Stimulated activated CD8-positive, alpha-beta memory T cell treated with anti-CD3 and anti-CD28 coated beads, Interleukin-4, amount 100 ng/mL, for 24 hours (primary cell): Measurements from ENCODE around the gene APEX2.
"Not testable (repeated sequence)": the region's sequence is repeated elsewhere in the genome, so short reads cannot be mapped to it uniquely, and the experiment has no call there.

Experiments used
- DNase-seq: peaks from one replicate; pipeline ENCODE4 v3.0.0-alpha.2; 2020; ENCODE audit warnings: low read depth

The APEX2 gene

DNA sequence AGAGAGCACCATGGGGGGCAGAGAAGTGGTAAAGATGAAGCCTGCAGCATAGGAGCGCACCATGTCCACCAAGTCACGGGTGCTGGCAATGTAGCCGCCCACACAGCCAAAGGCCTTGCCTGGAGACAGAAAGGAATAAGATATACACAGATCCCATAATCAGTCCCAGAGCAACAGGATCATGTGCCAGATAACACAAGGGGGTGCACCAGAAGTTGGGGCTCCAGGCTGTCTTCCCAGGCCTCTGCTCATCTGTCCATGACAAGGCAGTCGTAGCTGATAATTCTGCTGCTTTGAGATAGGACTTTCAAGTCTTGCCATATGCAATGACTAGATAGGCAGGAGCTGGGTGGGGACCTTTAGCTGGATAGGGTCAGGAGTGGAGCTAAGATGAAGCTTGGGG, 14.7 kb downstream of the APEX2 start:
- no peak for DNase-seq

DNA sequence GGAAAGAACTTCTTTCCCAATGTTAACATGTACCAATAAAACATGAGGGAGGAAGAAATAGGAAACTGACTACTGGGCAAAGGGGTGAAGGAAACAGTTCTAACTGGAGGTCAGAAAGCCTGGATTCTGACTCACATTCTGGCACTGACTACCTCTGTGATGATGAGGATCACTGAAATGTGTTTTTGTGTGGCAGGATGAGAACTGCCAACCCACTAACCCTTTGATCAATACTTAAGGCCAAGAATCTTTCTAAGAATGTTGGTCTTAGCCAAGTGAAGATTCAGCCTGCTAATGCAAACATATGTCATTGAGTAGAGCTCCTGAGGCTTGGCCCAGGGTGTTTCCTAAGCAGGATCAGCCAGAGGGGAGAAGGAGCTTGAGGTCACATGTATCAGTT, 26.0 kb downstream of the APEX2 start:
- DNase-seq = no peak

DNA sequence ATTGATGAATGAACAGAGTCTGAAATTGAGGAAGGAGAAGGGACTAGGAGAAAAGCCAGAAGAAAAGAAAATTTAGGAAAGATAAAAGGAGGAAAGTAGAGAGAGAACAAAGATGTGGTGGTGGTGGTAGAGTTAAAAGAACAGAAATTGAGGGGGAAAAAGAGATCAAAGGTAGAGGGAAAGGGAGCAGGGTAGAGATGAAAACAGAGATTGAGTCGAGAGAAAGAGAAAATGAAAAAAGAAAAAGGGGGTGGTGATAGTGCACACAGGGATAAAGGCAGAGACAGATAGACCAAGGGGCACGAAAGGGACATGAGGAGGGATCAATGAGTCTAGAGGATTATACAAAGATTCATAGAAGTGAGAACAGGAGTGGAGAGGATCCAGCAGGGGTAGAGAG, 26.7 kb downstream of the APEX2 start:
- no peak for DNase-seq

DNA sequence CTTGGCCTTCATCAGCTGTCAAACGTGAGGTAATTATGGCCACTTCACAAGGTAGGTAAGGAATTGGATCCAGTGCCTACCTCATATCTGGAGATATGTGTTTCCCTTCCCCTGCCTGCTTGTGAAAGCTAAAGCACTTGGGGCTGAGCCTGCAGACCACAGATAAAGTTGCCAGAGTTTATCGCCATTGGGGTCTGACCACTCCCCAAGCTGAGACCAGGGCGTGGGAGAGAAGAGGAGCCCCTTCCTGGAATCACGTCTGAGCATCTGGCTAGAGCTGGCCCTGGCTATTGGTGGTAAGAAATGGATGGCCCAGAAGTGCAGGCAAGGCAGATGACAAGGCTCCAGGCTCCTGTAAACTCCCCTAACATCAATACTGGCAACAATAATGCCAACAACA, 27.9 kb downstream of the APEX2 start:
- DNase-seq = no peak

DNA sequence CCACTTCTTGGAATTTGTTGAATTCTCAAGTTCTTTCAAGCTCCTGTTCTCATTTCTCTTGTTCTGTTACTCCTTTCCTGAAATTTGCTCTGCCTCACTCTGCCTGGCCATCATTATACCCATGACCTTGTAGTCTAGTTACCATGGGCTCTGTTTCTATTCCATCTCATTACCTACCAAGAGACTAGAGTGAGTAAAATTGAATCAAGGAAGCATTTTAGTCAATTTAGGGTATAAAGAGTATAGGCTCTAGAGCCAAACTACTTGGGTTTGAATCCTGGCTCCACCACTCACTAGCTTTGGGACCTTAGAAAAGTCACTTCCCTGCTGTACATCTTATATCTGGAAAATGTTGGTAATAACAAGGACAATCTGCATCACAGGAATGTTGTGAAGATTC, 28.4 kb downstream of the APEX2 start:
- DNase-seq = no peak

DNA sequence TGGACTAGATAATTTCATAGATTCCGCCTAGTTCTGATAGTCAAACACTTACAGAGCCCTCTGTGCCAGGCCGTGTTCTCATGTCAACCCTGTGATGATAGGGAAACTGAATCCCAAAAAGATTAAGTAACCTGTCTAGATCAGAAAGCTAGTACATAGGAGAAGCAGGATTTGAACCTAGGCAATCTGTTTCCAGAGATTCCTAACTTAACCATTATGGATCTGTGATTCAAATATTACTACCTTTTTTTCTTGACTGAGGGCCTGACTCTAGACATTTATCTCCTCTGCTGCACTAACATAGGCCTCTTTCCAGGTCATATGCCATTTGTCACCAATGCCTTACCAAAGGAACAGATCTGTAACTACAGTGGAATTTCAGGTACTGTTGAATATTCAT, 29.1 kb downstream of the APEX2 start:
- no peak for DNase-seq

DNA sequence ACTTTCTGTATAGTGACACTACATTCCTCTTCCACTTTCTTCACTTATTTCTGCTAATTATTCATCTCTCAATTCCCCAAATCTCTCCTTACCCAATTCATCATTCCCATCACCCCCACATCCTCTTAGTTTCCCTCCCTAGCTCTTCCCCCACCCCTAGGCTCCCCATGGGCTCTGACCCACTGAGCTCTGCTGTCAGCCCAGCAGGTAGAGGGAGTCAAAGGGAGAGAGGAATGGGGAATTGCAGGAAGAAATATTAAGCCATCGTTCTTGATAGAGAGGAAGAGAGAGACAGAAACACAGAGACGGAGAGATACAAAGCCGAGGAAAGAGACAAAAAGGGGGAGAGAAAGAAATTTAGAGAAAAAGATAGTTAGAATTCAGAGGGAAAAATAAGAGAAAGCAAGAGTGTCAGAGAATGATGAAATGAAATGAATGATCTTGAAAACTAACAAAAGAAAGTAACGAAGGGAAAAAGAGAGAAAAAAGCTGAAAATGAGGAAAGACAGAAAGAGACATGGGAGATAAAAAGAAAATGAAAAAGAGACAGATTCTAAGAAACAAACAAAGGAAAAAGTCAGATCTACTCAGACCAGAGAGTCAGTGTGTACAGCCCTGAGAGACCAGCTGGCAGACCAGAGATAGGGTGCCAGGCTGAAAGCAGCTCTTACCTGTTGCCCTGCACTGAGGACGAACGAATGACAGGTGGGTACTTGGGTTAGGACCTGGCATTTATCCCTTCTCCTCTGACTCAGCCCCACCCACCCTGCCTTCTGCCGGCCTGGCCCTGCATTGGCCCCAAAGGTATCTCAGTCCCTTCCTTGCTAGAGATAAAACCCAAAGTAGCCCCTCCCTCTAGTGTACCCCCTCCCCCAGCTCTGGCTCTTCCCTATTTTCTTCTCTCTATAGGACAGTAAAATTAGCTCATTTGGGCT, 30.4 kb downstream of the APEX2 start, which contains the start of gene ALAS2:
TSS of gene ALAS2 (minus strand) at position 707 of the 935 bp plus-strand sequence. CDS start 4,977 bp downstream, outside the sequence.
- DNase-seq = no peak

DNA sequence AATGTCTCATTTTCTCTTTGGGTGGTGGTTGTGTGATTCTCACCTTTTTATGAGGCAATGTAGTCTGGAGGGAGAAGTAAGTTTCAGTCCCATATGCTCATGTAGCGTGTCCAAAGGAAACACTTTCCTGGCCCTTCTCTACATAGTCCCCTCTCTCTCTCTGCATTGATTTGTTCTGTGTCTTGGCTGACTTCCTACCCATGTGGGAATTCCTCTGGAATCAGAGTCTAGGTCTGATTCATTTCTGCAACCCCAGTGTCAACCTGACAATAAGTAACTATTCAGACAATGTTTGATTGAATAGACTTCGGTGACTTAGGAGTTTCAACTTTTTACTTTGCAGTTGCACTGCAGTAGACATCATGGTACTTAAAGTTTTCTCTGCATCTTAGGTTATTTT, 33.3 kb downstream of the APEX2 start:
- no peak for DNase-seq

DNA sequence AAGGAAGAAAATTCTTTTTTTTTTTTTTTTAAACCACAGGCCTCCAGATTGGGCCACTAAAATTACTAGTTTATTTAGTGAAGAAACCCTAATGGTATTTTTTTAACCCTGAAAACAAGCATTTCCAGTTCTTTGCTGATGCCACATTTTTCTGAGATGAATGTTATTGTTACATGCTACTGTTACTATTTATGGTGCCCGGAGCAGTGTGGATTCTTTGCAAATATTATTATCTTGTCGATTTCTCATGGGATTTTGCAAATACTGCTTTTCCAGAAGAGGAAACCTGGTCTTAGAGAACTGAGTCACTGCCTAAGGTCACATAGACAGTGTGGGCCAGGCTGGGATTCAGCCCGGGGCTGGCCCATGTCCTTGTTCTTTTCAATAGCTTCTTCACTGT, 39.3 kb downstream of the APEX2 start:
- DNase-seq = no peak

DNA sequence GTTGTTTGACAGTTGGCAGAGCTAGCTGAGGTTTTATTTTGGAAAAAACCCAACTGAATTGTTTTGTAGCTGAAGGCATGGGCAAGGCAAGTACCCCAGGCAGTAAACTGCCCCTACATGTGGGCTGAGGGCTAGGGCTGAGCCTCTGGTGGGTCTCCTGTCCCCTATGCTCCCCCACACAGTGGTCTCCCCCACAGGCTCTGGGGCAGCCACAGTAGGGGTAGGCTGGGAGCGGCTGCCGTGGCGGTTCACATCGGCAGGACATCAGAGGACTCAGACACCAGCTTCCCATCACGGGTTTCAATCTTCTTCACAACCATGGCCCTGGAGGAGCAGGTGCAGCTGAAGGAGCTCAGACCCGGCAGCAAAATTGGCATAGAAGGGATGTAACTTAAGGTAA, 41.4 kb downstream of the APEX2 start:
- DNase-seq = no peak

DNA sequence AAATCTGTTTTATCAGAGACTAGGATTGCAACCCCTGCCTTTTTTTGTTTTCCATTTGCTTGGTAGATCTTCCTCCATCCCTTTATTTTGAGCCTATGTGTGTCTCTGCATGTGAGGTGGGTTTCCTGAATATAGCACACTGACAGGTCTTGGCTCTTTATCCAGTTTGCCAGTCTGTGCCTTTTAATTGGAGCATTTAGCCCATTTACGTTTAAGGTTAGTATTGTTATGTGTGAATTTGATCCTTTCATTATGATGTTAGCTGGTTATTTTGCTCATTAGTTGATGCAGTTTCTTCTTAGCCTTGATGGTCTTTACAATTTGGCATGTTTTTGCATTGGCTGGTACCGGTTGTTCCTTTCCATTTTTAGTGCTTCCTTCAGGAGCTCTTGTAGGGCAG, 50.4 kb downstream of the APEX2 start:
- DNase-seq = not testable (repeated sequence)

DNA sequence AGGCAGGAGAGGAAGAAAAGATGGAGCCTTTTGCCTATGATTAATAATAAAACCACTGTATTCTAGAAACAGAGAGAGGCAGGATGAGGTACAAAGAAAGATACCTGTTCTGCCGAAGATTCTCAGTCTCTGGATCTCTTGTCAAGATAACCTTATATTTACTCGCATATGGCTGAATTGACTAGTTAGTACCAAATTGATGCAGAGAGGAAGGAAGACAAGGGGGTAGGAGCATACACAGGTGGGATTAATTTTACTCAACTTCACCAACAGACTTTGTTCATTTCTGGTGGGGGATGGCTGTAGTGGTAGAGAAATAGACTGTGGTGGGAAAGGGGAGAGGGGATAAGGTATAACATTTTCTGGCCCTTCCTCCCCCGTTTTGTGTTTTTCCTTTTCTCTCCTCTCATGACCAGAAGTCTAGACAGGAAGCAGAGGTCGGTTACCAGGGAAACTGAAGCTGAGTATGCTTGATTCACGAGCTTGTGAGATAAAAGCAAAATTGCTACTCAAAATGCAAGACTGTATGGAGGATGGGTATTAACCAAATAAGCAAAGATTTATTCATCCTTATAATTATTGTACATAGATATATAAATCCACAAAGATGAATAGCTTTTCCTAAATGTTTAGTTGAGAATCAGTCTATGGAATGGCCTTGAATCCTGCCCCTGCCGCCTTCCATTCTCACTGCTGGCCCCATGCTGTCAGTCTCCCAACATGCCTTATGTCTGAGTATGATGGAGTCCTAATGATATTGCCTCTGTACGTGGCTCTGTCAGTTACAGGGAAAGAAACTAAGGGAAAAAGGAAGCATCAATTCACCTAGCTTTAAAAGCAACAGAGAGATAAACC, 56.9 kb downstream of the APEX2 start:
- no peak for DNase-seq

DNA sequence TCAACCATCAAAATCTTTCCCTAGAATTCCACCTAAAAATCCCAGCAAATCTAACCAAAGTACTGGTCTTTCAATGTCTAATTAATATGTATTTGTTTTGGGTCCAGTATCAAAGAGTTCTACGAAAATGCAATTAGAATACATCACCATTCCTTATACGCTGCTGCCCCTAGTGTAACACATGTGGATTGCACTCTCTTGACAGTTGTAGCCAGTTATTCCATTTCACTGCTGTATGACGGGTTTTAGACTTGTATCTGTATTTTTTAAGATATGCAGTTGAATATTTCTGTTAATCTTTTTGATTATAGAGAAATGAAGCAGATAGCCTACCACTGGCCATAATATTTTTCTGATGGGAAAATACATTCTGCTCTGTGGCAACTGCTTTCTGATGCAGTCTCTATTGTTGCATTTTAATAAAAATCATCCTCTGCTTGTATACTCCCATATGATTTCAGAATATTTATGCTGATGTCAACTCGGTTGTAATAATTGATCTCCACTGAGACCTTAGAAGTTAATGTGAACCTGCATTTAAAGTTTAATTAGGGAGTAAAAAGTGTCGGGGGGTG, 57.6 kb downstream of the APEX2 start:
- DNase-seq = no peak
